MM.1S (cell line): Measurements from ENCODE around the gene SMIM43.

Source experiments
- DNase-seq: peaks from one replicate; pipeline ENCODE4 v3.0.0-alpha.2; 2015
- H2AFZ ChIP-seq: fragments of 300-600 bp; sonication (generic); 2 replicates; pipeline ENCODE4 v1.6.0; 2016; ENCODE audit warnings: antibody characterized with exemption, low read length
- H3F3A ChIP-seq: fragments of 300-600 bp; sonication (generic); 2 replicates; pipeline ENCODE4 v1.6.1; 2016; ENCODE audit warnings: mild to moderate bottlenecking, antibody characterized with exemption, low read length, moderate library complexity, mixed read lengths; ENCODE audit not compliant: insufficient read depth
- H3K27ac ChIP-seq: fragments of 300-600 bp; sonication (generic); 2 replicates; pipeline ENCODE4 v1.5.1; 2016; ENCODE audit warnings: mild to moderate bottlenecking, low read length
- H3K27me3 ChIP-seq: fragments of 300-600 bp; sonication (generic); replicated peaks from 2 replicates; pipeline ENCODE4 v1.6.0; 2016; ENCODE audit warnings: low read length; ENCODE audit not compliant: insufficient read depth
- H3K36me3 ChIP-seq: fragments of 300-600 bp; sonication (generic); replicated peaks from 2 replicates; pipeline ENCODE4 v1.6.1; 2016; ENCODE audit warnings: mild to moderate bottlenecking, low read length, mixed read lengths; ENCODE audit not compliant: insufficient read depth
- H3K4me1 ChIP-seq: fragments of 300-600 bp; sonication (generic); 2 replicates; pipeline ENCODE4 v1.6.1; 2016; ENCODE audit warnings: low read length, mixed read lengths
- H3K4me2 ChIP-seq: fragments of 300-600 bp; sonication (generic); 2 replicates; pipeline ENCODE4 v1.6.0; 2016; ENCODE audit warnings: low read depth, low read length
- H3K4me3 ChIP-seq: fragments of 300-600 bp; sonication (generic); 2 replicates; pipeline ENCODE4 v1.5.1; 2016; ENCODE audit warnings: low read length, mixed read lengths
- H3K79me2 ChIP-seq: fragments of 300-600 bp; sonication (generic); 2 replicates; pipeline ENCODE4 v1.6.1; 2016; ENCODE audit warnings: mixed run types, low read length, mixed read lengths
- H3K9ac ChIP-seq: fragments of 300-600 bp; sonication (generic); 2 replicates; pipeline ENCODE4 v1.6.1; 2016; ENCODE audit warnings: low read length, mixed read lengths
- H3K9me2 ChIP-seq: fragments of 300-600 bp; sonication (generic); replicated peaks from 2 replicates; pipeline ENCODE4 v1.6.1; 2016; ENCODE audit warnings: mild to moderate bottlenecking, low read length, mixed read lengths; ENCODE audit not compliant: insufficient read depth
- H3K9me3 ChIP-seq: fragments of 300-600 bp; sonication (generic); replicated peaks from 2 replicates; pipeline ENCODE4 v1.6.1; 2016; ENCODE audit warnings: mild to moderate bottlenecking, low read length, mixed read lengths; ENCODE audit not compliant: insufficient read depth
- H4K20me1 ChIP-seq: fragments of 300-600 bp; sonication (generic); 2 replicates; pipeline ENCODE4 v1.6.1; 2016; ENCODE audit warnings: mild to moderate bottlenecking, low read length, moderate library complexity, mixed read lengths; ENCODE audit not compliant: insufficient read depth
- EZH2 ChIP-seq: fragments of 300-600 bp; sonication (generic); optimal IDR thresholded peaks from 2 replicates; pipeline ENCODE3; 2017; ENCODE audit warnings: low read depth, mild to moderate bottlenecking, antibody characterized with exemption, low read length, mixed read lengths
- EZH2phosphoT487 ChIP-seq: fragments of 300-600 bp; sonication (generic); IDR thresholded peaks from 2 replicates; pipeline ENCODE4 v1.6.1; 2018; ENCODE audit warnings: antibody characterized with exemption, low read length
- TF ChIP-seq, protein P1 (sequence below): fragments of 300-600 bp; sonication (generic); IDR thresholded peaks from 2 replicates; pipeline ENCODE4 v1.5.1; 2016; ENCODE audit warnings: antibody characterized with exemption, low read length, mixed read lengths

The SMIM43 gene

DNA sequence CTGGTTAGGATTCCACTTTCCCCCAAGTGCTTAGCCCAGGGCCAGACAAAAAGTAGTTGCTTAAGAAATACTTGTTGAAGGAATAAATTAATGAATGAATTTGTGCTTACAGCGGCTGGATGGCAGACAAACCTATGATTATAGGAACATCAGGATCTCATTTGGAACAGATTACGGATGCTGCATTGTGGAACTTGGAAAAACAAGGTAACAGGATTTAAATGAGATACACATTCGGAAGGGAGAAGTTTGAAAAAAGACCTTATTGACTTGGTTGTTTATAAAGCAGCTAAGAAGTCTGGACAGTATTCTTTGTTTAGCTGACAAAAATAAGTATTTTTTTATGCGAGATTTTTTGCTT lies 36.7 kb upstream of the SMIM43 start:
- no peak for TF ChIP-seq EZH2phosphoT487
- TF ChIP-seq, protein P1, sequence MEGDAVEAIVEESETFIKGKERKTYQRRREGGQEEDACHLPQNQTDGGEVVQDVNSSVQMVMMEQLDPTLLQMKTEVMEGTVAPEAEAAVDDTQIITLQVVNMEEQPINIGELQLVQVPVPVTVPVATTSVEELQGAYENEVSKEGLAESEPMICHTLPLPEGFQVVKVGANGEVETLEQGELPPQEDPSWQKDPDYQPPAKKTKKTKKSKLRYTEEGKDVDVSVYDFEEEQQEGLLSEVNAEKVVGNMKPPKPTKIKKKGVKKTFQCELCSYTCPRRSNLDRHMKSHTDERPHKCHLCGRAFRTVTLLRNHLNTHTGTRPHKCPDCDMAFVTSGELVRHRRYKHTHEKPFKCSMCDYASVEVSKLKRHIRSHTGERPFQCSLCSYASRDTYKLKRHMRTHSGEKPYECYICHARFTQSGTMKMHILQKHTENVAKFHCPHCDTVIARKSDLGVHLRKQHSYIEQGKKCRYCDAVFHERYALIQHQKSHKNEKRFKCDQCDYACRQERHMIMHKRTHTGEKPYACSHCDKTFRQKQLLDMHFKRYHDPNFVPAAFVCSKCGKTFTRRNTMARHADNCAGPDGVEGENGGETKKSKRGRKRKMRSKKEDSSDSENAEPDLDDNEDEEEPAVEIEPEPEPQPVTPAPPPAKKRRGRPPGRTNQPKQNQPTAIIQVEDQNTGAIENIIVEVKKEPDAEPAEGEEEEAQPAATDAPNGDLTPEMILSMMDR = no peak
- TF ChIP-seq EZH2 = no peak
- H3F3A ChIP-seq = peaks cover 17% of the 10 kb centered on the region
- no peaks in the 10 kb centered on the region for H3K9me2 ChIP-seq
- H2AFZ ChIP-seq = peak overlapping the region; percentile 91
- peak overlapping the region; percentile 83 for H3K9ac ChIP-seq
- H3K9me3 ChIP-seq = no peaks in the 10 kb centered on the region
- peaks cover 5% of the 10 kb centered on the region for H3K36me3 ChIP-seq
- H3K79me2 ChIP-seq = peaks cover 34% of the 10 kb centered on the region
- DNase-seq = no peak
- H3K4me2 ChIP-seq = peak overlapping the region; percentile 70
- no peaks in the 10 kb centered on the region for H3K27me3 ChIP-seq
- peak overlapping the region; percentile 73; the same call in 1 of the 2 replicates for H3K27ac ChIP-seq
- peaks cover 28% of the 10 kb centered on the region for H3K4me1 ChIP-seq
- H3K4me3 ChIP-seq = peak overlapping the region; percentile 79
- H4K20me1 ChIP-seq = no peaks in the 10 kb centered on the region

- H3K36me3 ChIP-seq = peaks cover 5% of the 10 kb centered on the region
- no peaks in the 10 kb centered on the region for H3K9me3 ChIP-seq
- peak within 1 kb of the TSS; percentile 81 for H3K4me2 ChIP-seq
- peak; percentile 95 for DNase-seq
- peak within 1 kb of the TSS; percentile 83 for H3K9ac ChIP-seq
- peak within 1 kb of the TSS; percentile 91 for H2AFZ ChIP-seq
- peaks cover 28% of the 10 kb centered on the region for H3K4me1 ChIP-seq
- H4K20me1 ChIP-seq = no peaks in the 10 kb centered on the region
- H3K27ac ChIP-seq = peak within 1 kb of the TSS; percentile 73
- H3K9me2 ChIP-seq = no peaks in the 10 kb centered on the region
- peaks cover 34% of the 10 kb centered on the region for H3K79me2 ChIP-seq
- peaks cover 17% of the 10 kb centered on the region for H3F3A ChIP-seq
- H3K4me3 ChIP-seq = peak within 1 kb of the TSS; percentile 79
- no peaks in the 10 kb centered on the region for H3K27me3 ChIP-seq
- no peak for TF ChIP-seq EZH2
- TF ChIP-seq, protein P1 = no peak
- no peak for TF ChIP-seq EZH2phosphoT487
Measured at GRCh38 chr4:121800961-121801714, 36.2 kb upstream of the SMIM43 start, which contains the start of gene EXOSC9. Gene EXOSC9 (plus strand): TSS chr4:121801323. CDS start chr4:121801425, 102 bp downstream.

DNA sequence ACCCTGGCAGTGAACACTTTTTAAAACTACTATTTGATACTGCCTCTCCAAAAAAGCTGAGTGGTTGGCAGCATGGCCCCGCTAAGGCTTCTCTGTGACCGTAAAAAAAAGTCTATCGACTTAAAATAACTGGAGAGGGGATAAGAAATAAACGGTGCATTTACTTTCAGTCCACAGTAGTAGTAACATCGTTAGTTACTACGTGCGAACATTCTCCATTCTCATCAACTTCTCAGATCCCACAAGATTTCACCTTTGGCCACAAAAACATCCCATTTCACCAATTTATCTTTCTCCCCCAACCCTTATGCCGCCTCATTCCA lies 35.6 kb upstream of the SMIM43 start:
- peaks cover 17% of the 10 kb centered on the region for H3F3A ChIP-seq
- H3K9me2 ChIP-seq = no peaks in the 10 kb centered on the region
- H3K4me1 ChIP-seq = peaks cover 28% of the 10 kb centered on the region
- TF ChIP-seq EZH2phosphoT487 (no peak), EZH2 (no peak)
- H3K36me3 ChIP-seq = peaks cover 5% of the 10 kb centered on the region
- H3K27me3 ChIP-seq = no peaks in the 10 kb centered on the region
- H3K9ac ChIP-seq = peak overlapping the region; percentile 83
- H3K4me3 ChIP-seq = peak overlapping the region; percentile 79
- no peaks in the 10 kb centered on the region for H4K20me1 ChIP-seq
- peaks cover 34% of the 10 kb centered on the region for H3K79me2 ChIP-seq
- H2AFZ ChIP-seq = peak overlapping the region; percentile 91
- H3K9me3 ChIP-seq = no peaks in the 10 kb centered on the region
- no peak for DNase-seq
- H3K4me2 ChIP-seq = peak overlapping the region; percentile 81
- H3K27ac ChIP-seq = peak overlapping the region; percentile 73
